GM18517 (cell line): ENCODE measurements around the gene AHCY.
"Not testable (repeated sequence)": the region's sequence is repeated elsewhere in the genome, so short reads cannot be mapped to it uniquely, and the experiment has no call there.

Experiments
- ATAC-seq: cut with Tn5 transposase; IDR thresholded peaks from one replicate; pipeline ENCODE4 v1.9.1; 2021; ENCODE audit warnings: mild to moderate bottlenecking, moderate library complexity; ENCODE audit not compliant: unreplicated experiment

The AHCY gene

GRCh38 chr20:34328207-34328606 lies 25.1 kb upstream of the AHCY start:
- not testable (repeated sequence) for ATAC-seq

GRCh38 chr20:34324541-34324940 lies 21.4 kb upstream of the AHCY start:
- ATAC-seq, result no peak

- no peak for ATAC-seq
These were observed 19.3 kb upstream of the AHCY start for GRCh38 chr20:34322267-34323105.

GRCh38 chr20:34320861-34321260 lies 17.7 kb upstream of the AHCY start:
- ATAC-seq, result no peak

GRCh38 chr20:34318609-34319443 lies 15.7 kb upstream of the AHCY start:
- ATAC-seq, result no peak

GRCh38 chr20:34316196-34316814 lies 13.2 kb upstream of the AHCY start:
- no peak for ATAC-seq

GRCh38 chr20:34315236-34315635 lies 12.1 kb upstream of the AHCY start:
- no peak for ATAC-seq

- no peak for ATAC-seq
These were observed 9.5 kb upstream of the AHCY start for GRCh38 chr20:34312544-34313217.

- no peak for ATAC-seq
These were observed 8.9 kb upstream of the AHCY start for GRCh38 chr20:34312024-34312460.

- no peak for ATAC-seq
These were observed 8.2 kb upstream of the AHCY start for GRCh38 chr20:34311118-34312023.

GRCh38 chr20:34310481-34311117 lies 7.4 kb upstream of the AHCY start:
- no peak for ATAC-seq

- no peak for ATAC-seq
These were observed 6.5 kb upstream of the AHCY start for GRCh38 chr20:34309691-34310090.

- no peak for ATAC-seq
These were observed 2.4 kb upstream of the AHCY start for GRCh38 chr20:34305333-34306230.

GRCh38 chr20:34302312-34302722 lies 838 bp downstream of the AHCY start:
- no peak for ATAC-seq

GRCh38 chr20:34301587-34302311 lies 1.4 kb downstream of the AHCY start:
- no peak for ATAC-seq

- ATAC-seq, result no peak
These were observed 2.2 kb downstream of the AHCY start for GRCh38 chr20:34300809-34301586.

- no peak for ATAC-seq
These were observed 2.8 kb downstream of the AHCY start for GRCh38 chr20:34300256-34300806.
